DOHH2 (cell line): ENCODE data around the gene PDILT.
A peak's percentile ranks its signal among the peaks of the same experiment; 100 is the strongest.

ENCODE experiments used
- EZH2phosphoT487 ChIP-seq: fragments of 200-600 bp; sonication (generic); IDR thresholded peaks from 2 replicates; pipeline ENCODE4 v1.6.1; 2017; ENCODE audit warnings: borderline replicate concordance, mild to moderate bottlenecking, antibody characterized with exemption, low read length, moderate library complexity, mixed read lengths
- TF ChIP-seq, protein P1 (sequence below): fragments of 200-600 bp; sonication (generic); IDR thresholded peaks from one replicate; pipeline ENCODE4 v1.5.1; 2014; ENCODE audit warnings: antibody characterized with exemption, mild to moderate bottlenecking, low read depth, low read length; ENCODE audit not compliant: poor library complexity, severe bottlenecking

DNA sequence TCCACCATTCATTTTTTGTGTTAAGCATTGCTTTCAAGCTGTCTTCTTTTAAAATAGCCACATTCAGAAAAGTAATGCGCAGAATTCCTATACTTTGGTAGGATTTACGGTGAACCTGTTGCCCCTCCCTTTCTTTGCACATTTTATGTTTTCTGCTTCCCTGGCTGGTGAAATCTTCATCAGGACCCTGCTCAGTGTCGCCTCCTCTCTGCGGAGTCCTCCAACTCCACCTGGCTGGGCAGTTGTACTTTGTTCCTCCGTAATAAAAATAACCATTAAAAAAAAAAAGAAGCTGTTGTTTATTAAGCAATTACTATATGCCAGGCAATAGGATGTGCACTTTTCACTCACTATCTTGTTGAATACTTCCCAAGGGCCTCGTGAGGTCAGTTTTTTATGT, 54.9 kb downstream of the PDILT start:
- TF ChIP-seq, protein P1, sequence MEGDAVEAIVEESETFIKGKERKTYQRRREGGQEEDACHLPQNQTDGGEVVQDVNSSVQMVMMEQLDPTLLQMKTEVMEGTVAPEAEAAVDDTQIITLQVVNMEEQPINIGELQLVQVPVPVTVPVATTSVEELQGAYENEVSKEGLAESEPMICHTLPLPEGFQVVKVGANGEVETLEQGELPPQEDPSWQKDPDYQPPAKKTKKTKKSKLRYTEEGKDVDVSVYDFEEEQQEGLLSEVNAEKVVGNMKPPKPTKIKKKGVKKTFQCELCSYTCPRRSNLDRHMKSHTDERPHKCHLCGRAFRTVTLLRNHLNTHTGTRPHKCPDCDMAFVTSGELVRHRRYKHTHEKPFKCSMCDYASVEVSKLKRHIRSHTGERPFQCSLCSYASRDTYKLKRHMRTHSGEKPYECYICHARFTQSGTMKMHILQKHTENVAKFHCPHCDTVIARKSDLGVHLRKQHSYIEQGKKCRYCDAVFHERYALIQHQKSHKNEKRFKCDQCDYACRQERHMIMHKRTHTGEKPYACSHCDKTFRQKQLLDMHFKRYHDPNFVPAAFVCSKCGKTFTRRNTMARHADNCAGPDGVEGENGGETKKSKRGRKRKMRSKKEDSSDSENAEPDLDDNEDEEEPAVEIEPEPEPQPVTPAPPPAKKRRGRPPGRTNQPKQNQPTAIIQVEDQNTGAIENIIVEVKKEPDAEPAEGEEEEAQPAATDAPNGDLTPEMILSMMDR, result peak; percentile 20
- no peak for TF ChIP-seq EZH2phosphoT487
